ENCODE results near the gene FCRLA. TPM values are rescaled to one million over a fixed set of nuclear protein-coding genes. Genes with fewer than 3 reads are reported as not detected.
"Not testable (repeated sequence)": the region's sequence is repeated elsewhere in the genome, so short reads cannot be mapped to it uniquely, and the experiment has no call there.

Gene FCRLA
- total RNA-seq, 1 donor from 2014 or later: 0.32 TPM

GRCh38 chr1:161722406-161722805 is 15.4 kb downstream of the FCRLA start:
- no peak for TF ChIP-seq CTCF (IDR thresholded peaks at IDR 0.05)
- intact Hi-C loops (cut with DNase I): no loop called here
- Histone ChIP-seq H3K4me3 (no peak overlapping the region), H3K27me3 (no peaks in the 10 kb centered on the region), H3K9me3 (no peaks in the 10 kb centered on the region), H3K4me1 (peaks cover 5% of the 10 kb centered on the region), H3K36me3 (no peaks in the 10 kb centered on the region), H3K27ac (no peak overlapping the region)
- DNase-seq (no peak), ATAC-seq (no peak)

DNA sequence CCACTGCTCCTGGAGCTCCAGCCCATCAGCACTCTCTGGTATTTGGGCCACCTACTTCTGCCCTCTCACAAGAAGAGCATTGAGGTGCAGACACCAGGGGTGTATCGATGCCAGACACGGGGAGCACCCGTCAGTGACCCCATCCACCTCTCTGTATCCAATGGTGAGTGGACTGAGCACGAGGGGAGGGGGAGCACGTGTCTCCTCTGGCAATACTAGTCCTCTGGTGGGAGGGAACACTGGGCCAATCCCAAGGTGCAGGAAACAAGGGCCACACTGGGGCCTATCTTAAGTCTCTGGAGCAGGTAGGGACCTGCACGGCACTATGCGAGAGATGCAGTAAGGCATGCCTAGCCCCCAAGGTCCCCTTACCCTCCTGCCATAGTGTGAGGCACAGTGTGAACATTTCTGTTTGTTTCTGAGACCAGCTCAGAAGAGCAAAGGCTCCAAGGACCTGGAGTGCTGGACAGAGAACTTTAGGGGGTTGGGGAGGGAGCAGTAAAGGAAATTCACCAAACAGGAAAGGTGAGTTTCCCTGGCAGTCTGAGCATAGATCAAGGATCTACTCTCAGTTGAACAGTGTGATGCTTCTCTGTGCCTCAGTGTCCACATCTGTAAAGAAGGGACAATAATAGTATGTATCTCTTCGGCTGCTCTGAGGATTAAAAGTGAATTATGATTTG is 16.6 kb downstream of the FCRLA start:
- no peak overlapping the region for H3K4me3 ChIP-seq
- no peak overlapping the region for H3K27ac ChIP-seq
- H3K36me3 ChIP-seq: no peaks in the 10 kb centered on the region
- H3K27me3 ChIP-seq: no peaks in the 10 kb centered on the region
- intact Hi-C loops (cut with DNase I): no loop called here
- peaks cover 5% of the 10 kb centered on the region for H3K4me1 ChIP-seq
- H3K9me3 ChIP-seq: no peaks in the 10 kb centered on the region
- ATAC-seq (no peak), DNase-seq (no peak)
- TF ChIP-seq CTCF (IDR thresholded peaks at IDR 0.05): no peak

GRCh38 chr1:161725258-161725907 is 18.4 kb downstream of the FCRLA start:
- Histone ChIP-seq H3K27ac (peak overlapping the region; percentile 90), H3K4me3 (peak overlapping the region; percentile 87)
- H3K4me1 ChIP-seq; H3K36me3 ChIP-seq; DNase-seq; ATAC-seq; H3K9me3 ChIP-seq; intact Hi-C loops (cut with DNase I); H3K27me3 ChIP-seq: not testable (repeated sequence)

DNA sequence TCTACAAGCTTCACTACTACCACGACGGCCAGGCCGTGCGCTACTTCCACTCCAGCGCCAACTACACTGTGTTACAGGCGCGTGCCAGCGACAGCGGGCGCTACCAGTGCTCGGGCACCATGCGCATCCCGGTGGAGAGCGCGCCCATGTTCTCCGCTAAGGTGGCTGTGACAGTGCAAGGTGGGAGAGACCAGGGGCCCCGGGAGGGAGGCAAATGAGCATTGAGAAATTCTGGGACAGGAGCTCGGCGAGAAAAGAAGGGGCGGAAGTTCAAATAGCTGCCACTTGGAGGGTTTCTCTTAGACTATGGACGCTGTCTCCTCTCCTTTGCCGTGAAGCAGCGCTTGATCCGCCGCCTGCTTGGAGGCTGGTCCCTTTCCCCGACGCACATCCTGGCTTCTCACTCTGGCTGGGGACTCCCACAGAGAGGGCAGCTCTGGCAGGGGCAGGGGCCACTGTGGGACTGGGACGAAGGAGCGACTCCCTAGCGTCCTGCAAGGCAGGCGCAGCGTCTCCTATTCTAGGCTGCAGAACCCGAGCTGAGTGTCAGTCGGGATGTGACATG is 19.0 kb downstream of the FCRLA start:
- peak; percentile 36 for ATAC-seq
- Histone ChIP-seq H3K4me1 (peaks cover 5% of the 10 kb centered on the region), H3K4me3 (peak overlapping the region; percentile 87), H3K36me3 (no peaks in the 10 kb centered on the region), H3K27ac (peak overlapping the region; percentile 90), H3K27me3 (no peaks in the 10 kb centered on the region), H3K9me3 (no peaks in the 10 kb centered on the region)
- DNase-seq: peak; percentile 77
- peak; percentile 27 for TF ChIP-seq CTCF (IDR thresholded peaks at IDR 0.05)
- intact Hi-C loops (cut with DNase I): no loop called here

DNA sequence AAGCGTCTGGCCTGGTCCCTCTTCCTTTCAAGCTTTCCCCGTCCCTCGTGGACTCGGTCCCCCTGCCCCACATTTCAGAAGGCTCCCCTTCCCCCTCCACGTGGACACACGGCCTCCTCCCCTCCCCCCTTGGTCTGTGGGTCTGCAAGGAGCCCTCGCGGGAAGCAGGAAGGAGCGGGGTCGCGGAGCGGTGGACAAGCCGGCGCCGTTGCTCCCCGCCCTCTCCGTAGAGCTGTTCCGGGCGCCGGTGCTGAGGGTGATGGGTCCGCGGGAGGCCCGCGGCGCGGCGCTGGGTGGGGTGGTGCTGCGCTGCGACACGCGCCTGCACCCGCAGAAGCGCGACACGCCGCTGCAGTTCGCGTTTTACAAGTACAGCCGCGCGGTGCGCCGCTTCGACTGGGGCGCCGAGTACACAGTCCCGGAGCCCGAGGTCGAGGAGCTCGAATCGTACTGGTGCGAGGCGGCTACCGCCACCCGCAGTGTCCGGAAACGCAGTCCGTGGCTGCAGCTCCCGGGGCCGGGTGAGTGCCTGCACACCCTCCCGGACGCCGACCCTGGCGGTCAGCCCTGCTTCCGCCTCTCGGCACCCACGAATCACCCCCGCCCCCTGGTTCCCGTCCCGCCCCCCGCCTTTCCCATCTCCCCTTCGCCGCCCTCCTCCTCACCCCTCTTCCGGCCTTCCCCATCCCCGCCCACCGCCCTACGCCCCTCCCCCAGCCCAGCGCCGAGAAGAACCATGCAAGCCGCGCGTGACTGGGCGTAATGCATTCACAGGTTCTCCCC is 19.6 kb downstream of the FCRLA start:
- Histone ChIP-seq H3K36me3 (no peaks in the 10 kb centered on the region), H3K4me1 (peaks cover 5% of the 10 kb centered on the region), H3K9me3 (no peaks in the 10 kb centered on the region), H3K27ac (peak overlapping the region; percentile 90), H3K27me3 (no peaks in the 10 kb centered on the region), H3K4me3 (peak overlapping the region; percentile 87)
- TF ChIP-seq CTCF (IDR thresholded peaks at IDR 0.05): no peak
- ATAC-seq (peak; percentile 91), DNase-seq (peak; percentile 94)
- intact Hi-C loops (cut with DNase I): no loop called here
